Activated B cell treated with CpG ODN at 0.5 μM for 24 hours (primary cell): ENCODE results near the gene C12orf42. TPM values are rescaled to one million over a fixed set of nuclear protein-coding genes. Genes with fewer than 3 reads are reported as not detected.

Source experiments
- ATAC-seq: fragments of 200-7000 bp; cut with Tn5 transposase; one replicate; pipeline ENCODE4 v1.10.0; 2021; ENCODE audit warnings: low read depth, mild to moderate bottlenecking, moderate library complexity
- CTCF ChIA-PET: fragments of 350-600 bp; sonication (Branson Sonifier 250); formaldehyde crosslinking; loops from one replicate; lab custom pipeline; 2021; ENCODE audit warnings: antibody characterized with exemption; lab: Charles Lee
- POLR2A ChIA-PET: fragments of 350-600 bp; sonication (Branson Sonifier 250); formaldehyde crosslinking; loops from one replicate; lab custom pipeline; 2021; ENCODE audit warnings: antibody characterized with exemption; lab: Charles Lee
- DNase-seq: peaks from one replicate; pipeline ENCODE4 v3.0.0; 2022
- H3K27ac Mint-ChIP-seq: one replicate; pipeline ENCODE4 v1.8.0; 2020; ENCODE audit warnings: mixed read lengths
- H3K27me3 Mint-ChIP-seq: one replicate; pipeline ENCODE4 v1.8.0; 2021; ENCODE audit warnings: mixed read lengths
- H3K36me3 Mint-ChIP-seq: one replicate; pipeline ENCODE4 v1.8.0; 2021; ENCODE audit warnings: low read depth, mixed read lengths
- H3K4me1 Mint-ChIP-seq: one replicate; pipeline ENCODE4 v1.8.0; 2021; ENCODE audit warnings: mixed read lengths
- H3K4me3 Mint-ChIP-seq: one replicate; pipeline ENCODE4 v1.8.0; 2020; ENCODE audit warnings: mild to moderate bottlenecking, mixed read lengths
- H3K9me3 Mint-ChIP-seq: one replicate; pipeline ENCODE4 v1.8.0; 2020; ENCODE audit warnings: mixed read lengths
- CTCF ChIP-seq: fragments of 200-600 bp; IDR thresholded peaks from one replicate; pipeline ENCODE4 v1.8.0; 2022; ENCODE audit warnings: antibody characterized with exemption, mild to moderate bottlenecking
- intact Hi-C: fragments of 100-400 bp; cut with micrococcal nuclease; formaldehyde crosslinking; loops from one replicate; pipeline ENCODE4 v1.15.1; 2024
- total RNA-seq: library from RNA; stranded (reverse); gene quantifications from 2 replicates; pipeline ENCODE4 v1.2.3, GENCODE V29; 2022

C12orf42 gene
- total RNA-seq, 1 donor from 2014 or later: 21.0 TPM

- ATAC-seq (no peak), DNase-seq (no peak)
- H3K27me3 Mint-ChIP-seq: no peaks in the 10 kb centered on the region
- no peak overlapping the region for H3K27ac Mint-ChIP-seq
- H3K4me1 Mint-ChIP-seq: peaks cover 12% of the 10 kb centered on the region
- H3K4me3 Mint-ChIP-seq: no peak overlapping the region
- CTCF ChIA-PET: no interaction called here
- TF ChIP-seq CTCF: no peak
- no peaks in the 10 kb centered on the region for H3K9me3 Mint-ChIP-seq
- POLR2A ChIA-PET: no interaction called here
- peaks cover 47% of the 10 kb centered on the region for H3K36me3 Mint-ChIP-seq
- intact Hi-C loops: loop anchor here (10.0 kb wide), 1 partner anchor 354 kb away; the partner anchor contains the start of gene ASCL1
Observed at GRCh38 chr12:103308396-103308795, 187.4 kb downstream of the C12orf42 start.

GRCh38 chr12:103303484-103303883 lies 192.3 kb downstream of the C12orf42 start:
- Mint-ChIP-seq H3K27me3 (no peaks in the 10 kb centered on the region), H3K4me3 (no peak overlapping the region), H3K27ac (no peak overlapping the region), H3K36me3 (peaks cover 51% of the 10 kb centered on the region), H3K9me3 (no peaks in the 10 kb centered on the region), H3K4me1 (peaks cover 11% of the 10 kb centered on the region)
- POLR2A ChIA-PET: interaction anchor here (0.5 kb wide), 1 partner anchor 983 kb away, joined by 4 read pairs; no protein-coding TSS in a partner anchor
- intact Hi-C loops: loop anchor here (10.0 kb wide), 1 partner anchor 349 kb away; the partner anchor contains the start of gene ASCL1
- TF ChIP-seq CTCF: no peak
- no peak for ATAC-seq
- CTCF ChIA-PET: no interaction called here
- DNase-seq: no peak

- intact Hi-C loops: loop anchor here (10.0 kb wide), 1 partner anchor 347 kb away; the partner anchor contains the start of gene ASCL1
- TF ChIP-seq CTCF: no peak
- ChIA-PET CTCF (no interaction called here), POLR2A (interaction anchor here (0.7 kb wide), 1 partner anchor 418 kb away, joined by 5 read pairs; no protein-coding TSS in a partner anchor)
- Mint-ChIP-seq H3K27me3 (no peaks in the 10 kb centered on the region), H3K4me3 (no peak overlapping the region), H3K9me3 (peaks cover 2% of the 10 kb centered on the region), H3K36me3 (peaks cover 44% of the 10 kb centered on the region), H3K27ac (no peak overlapping the region), H3K4me1 (peaks cover 11% of the 10 kb centered on the region)
- no peak for DNase-seq
- ATAC-seq: no peak
Observed at GRCh38 chr12:103301642-103302591, 193.9 kb downstream of the C12orf42 start.

- H3K4me3 Mint-ChIP-seq: no peak overlapping the region
- H3K27ac Mint-ChIP-seq: no peak overlapping the region
- peaks cover 8% of the 10 kb centered on the region for H3K4me1 Mint-ChIP-seq
- ChIA-PET POLR2A (no interaction called here), CTCF (no interaction called here)
- peaks cover 18% of the 10 kb centered on the region for H3K9me3 Mint-ChIP-seq
- DNase-seq (no peak), ATAC-seq (no peak)
- intact Hi-C loops: no loop called here
- H3K27me3 Mint-ChIP-seq: no peaks in the 10 kb centered on the region
- TF ChIP-seq CTCF: no peak
- H3K36me3 Mint-ChIP-seq: peaks cover 5% of the 10 kb centered on the region
Observed at GRCh38 chr12:103288016-103288415, 207.8 kb downstream of the C12orf42 start.

- H3K27ac Mint-ChIP-seq: no peak overlapping the region
- intact Hi-C loops: no loop called here
Observed at GRCh38 chr12:103282124-103282523, 213.6 kb downstream of the C12orf42 start.

More at GRCh38 chr12:103282124-103282523, 213.6 kb downstream of the C12orf42 start:
- ChIA-PET CTCF (no interaction called here), POLR2A (no interaction called here)
- Mint-ChIP-seq H3K36me3 (peaks cover 2% of the 10 kb centered on the region), H3K27me3 (no peaks in the 10 kb centered on the region), H3K4me1 (peaks cover 5% of the 10 kb centered on the region), H3K4me3 (no peak overlapping the region), H3K9me3 (peaks cover 2% of the 10 kb centered on the region)
- DNase-seq (no peak), ATAC-seq (no peak)
- TF ChIP-seq CTCF: no peak
